NCI-H1417 treated with DMSO at 0.1 percent for 48 hours (cell line): ENCODE measurements around the gene ZNHIT2.
A peak's percentile ranks its signal among the peaks of the same experiment; 100 is the strongest.

Experiments used
- DNase-seq: peaks from one replicate; lab custom pipeline; 2025; lab: John Stamatoyannopoulos, UW

The ZNHIT2 gene

GRCh38 chr11:65071907-65072630 is 45.4 kb downstream of the ZNHIT2 start:
- DNase-seq: no peak

- DNase-seq: no peak
Measured at GRCh38 chr11:65069217-65069616, 48.3 kb downstream of the ZNHIT2 start.

GRCh38 chr11:65067446-65067845 is 50.1 kb downstream of the ZNHIT2 start:
- no peak for DNase-seq

- DNase-seq: peak; percentile 37
Measured at GRCh38 chr11:65066805-65067291, 50.7 kb downstream of the ZNHIT2 start.
